HepG2 (cell line): ENCODE measurements around the gene CDHR4. TPM values are rescaled to one million over a fixed set of nuclear protein-coding genes. Genes with fewer than 3 reads are reported as not detected.
"Not testable (repeated sequence)": the region's sequence is repeated elsewhere in the genome, so short reads cannot be mapped to it uniquely, and the experiment has no call there.

Experiments used
- ATAC-seq: fragments of 200-7000 bp; cut with Tn5 transposase; 3 replicates; pipeline ENCODE4 v1.9.1; 2020; ENCODE audit warnings: mild to moderate bottlenecking, moderate library complexity
- BruUV-seq: library from RNA; stranded (reverse); fragments of 400-500 nt; replicated peaks from 2 replicates; lab custom pipeline; 2021; lab: Mats Ljungman, UMichigan
- CTCF ChIA-PET: fragments of 300-600 bp; formaldehyde crosslinking; extraction: SDS; loops from one replicate; lab custom pipeline; 2021; ENCODE audit warnings: low total read pairs, inconsistent platforms, low intra/inter-chr PET ratio; lab: Yijun Ruan, JAX
- POLR2A ChIA-PET: fragments of 350-600 bp; sonication (Branson Sonifier 250); formaldehyde crosslinking; loops from one replicate; lab custom pipeline; 2020; ENCODE audit warnings: antibody characterized with exemption, inconsistent platforms; lab: Yijun Ruan, JAX
- DNase-seq: peaks from one replicate; pipeline ENCODE4 v3.0.0-alpha.2; 2015; ENCODE audit warnings: low spot score
- FAIRE-seq: peaks from 3 replicates; lab custom pipeline; 2011; peaks lifted over from hg19 to GRCh38; lab: Jason Lieb, UNC
- H2AFZ ChIP-seq: one replicate; pipeline ENCODE4 v1.6.1; 2011; ENCODE audit warnings: low read length, inconsistent platforms
- H3K27ac ChIP-seq: fragments of 300-600 bp; 3 replicates; pipeline ENCODE4 v1.8.0; 2011; ENCODE audit warnings: mixed run types, mild to moderate bottlenecking, mixed read lengths, low read length, inconsistent platforms; ENCODE audit not compliant: insufficient read depth; ENCODE audit errors: extremely low read length
- H3K27me3 ChIP-seq, 2 experiments: fragments of 200-600 bp in 1 of 2; 2 replicates in 1 of 2; 3 replicates in 1 of 2; pipeline versions ENCODE4 v1.6.0 to v1.8.0; 2011; ENCODE audit warnings: low read length in 2 of 2, mild to moderate bottlenecking in 2 of 2, moderate library complexity in 2 of 2, inconsistent platforms in 1 of 2; ENCODE audit not compliant: insufficient read depth in 2 of 2, control insufficient read depth in 1 of 2
- H3K36me3 ChIP-seq, 2 experiments: fragments of 200-600 bp in 1 of 2; replicated peaks in 1 of 2; 2 replicates in 1 of 2; 3 replicates in 1 of 2; pipeline versions ENCODE4 v1.5.1 to v1.8.0; 2011; ENCODE audit warnings: low read length in 2 of 2, inconsistent platforms in 1 of 2; ENCODE audit not compliant: insufficient read depth in 2 of 2, control insufficient read depth in 1 of 2
- H3K4me1 ChIP-seq: 2 replicates; pipeline ENCODE4 v1.5.1; 2012; ENCODE audit warnings: low read length, inconsistent platforms; ENCODE audit not compliant: insufficient read depth
- H3K4me2 ChIP-seq: 2 replicates; pipeline ENCODE4 v1.6.0; 2011; ENCODE audit warnings: low read depth, low read length, inconsistent platforms
- H3K4me3 ChIP-seq, 3 experiments: fragments of 200-600 bp in 1 of 3; sonication (generic), shearing (Covaris generic) in 1 of 3; replicated peaks in 1 of 3; 2 replicates each; pipeline ENCODE4 v1.5.1; 2011 to 2016; ENCODE audit warnings: low read length in 3 of 3, inconsistent platforms in 2 of 3, low read depth in 2 of 3, mild to moderate bottlenecking in 2 of 3, control low read depth in 1 of 3, mixed read lengths in 1 of 3; ENCODE audit not compliant: insufficient read depth in 1 of 3
- H3K79me2 ChIP-seq: one replicate; pipeline ENCODE4 v1.6.1; 2011; ENCODE audit warnings: low read length, inconsistent platforms; ENCODE audit not compliant: insufficient read depth
- H3K9ac ChIP-seq: 2 replicates; pipeline ENCODE4 v1.6.0; 2011; ENCODE audit warnings: mild to moderate bottlenecking, low read depth, low read length, inconsistent platforms; ENCODE audit not compliant: insufficient read depth
- H3K9me3 ChIP-seq: 2 replicates; pipeline ENCODE4 v1.5.1; 2012; ENCODE audit warnings: mild to moderate bottlenecking, low read length
- H4K20me1 ChIP-seq: 2 replicates; pipeline ENCODE4 v1.6.0; 2011; ENCODE audit warnings: inconsistent platforms, mild to moderate bottlenecking, low read length, moderate library complexity; ENCODE audit not compliant: insufficient read depth
- ARID2 ChIP-seq: sonication (generic); formaldehyde crosslinking; IDR thresholded peaks from 2 replicates; pipeline ENCODE4 v1.8.1; 2022; ENCODE audit warnings: mild to moderate bottlenecking, missing genetic modification reagents, borderline replicate concordance
- ARID4A ChIP-seq: sonication (generic); formaldehyde crosslinking; IDR thresholded peaks from 2 replicates; pipeline ENCODE4 v1.5.0; 2020; ENCODE audit warnings: mild to moderate bottlenecking, missing genetic modification reagents, borderline replicate concordance
- NRL ChIP-seq: sonication (generic); formaldehyde crosslinking; IDR thresholded peaks from 2 replicates; pipeline ENCODE4 v1.5.0; 2020; ENCODE audit warnings: missing genetic modification reagents, mild to moderate bottlenecking, moderate library complexity, borderline replicate concordance
- POLR2A ChIP-seq, 2 experiments: IDR thresholded peaks; 2 replicates each; pipeline ENCODE4 v1.6.1; 2011; ENCODE audit warnings: low read depth in 2 of 2, low read length in 2 of 2, mild to moderate bottlenecking in 1 of 2, moderate library complexity in 1 of 2; ENCODE audit not compliant: insufficient read depth in 1 of 2
- PREB ChIP-seq: sonication (generic); formaldehyde crosslinking; IDR thresholded peaks from 2 replicates; pipeline ENCODE4 v1.4.0; 2020; ENCODE audit warnings: missing genetic modification reagents
- SOX5 ChIP-seq: IDR thresholded peaks from 2 replicates; pipeline ENCODE4 v1.6.1; 2016; ENCODE audit warnings: borderline replicate concordance
- ZNF18 ChIP-seq: sonication (generic); formaldehyde crosslinking; IDR thresholded peaks from 2 replicates; pipeline ENCODE4 v1.8.0; 2022; ENCODE audit warnings: mild to moderate bottlenecking, missing genetic modification reagents; ENCODE audit not compliant: insufficient replicate concordance
- ZNF263 ChIP-seq: sonication (generic); formaldehyde crosslinking; IDR thresholded peaks from 2 replicates; pipeline ENCODE4 v1.4.0; 2020; ENCODE audit warnings: missing genetic modification reagents
- ZNF816 ChIP-seq: sonication (generic); formaldehyde crosslinking; IDR thresholded peaks from 2 replicates; pipeline ENCODE4 v1.8.0; 2022; ENCODE audit warnings: missing genetic modification reagents, mild to moderate bottlenecking, borderline replicate concordance
- ZNF850 ChIP-seq: sonication (generic); formaldehyde crosslinking; conservative IDR thresholded peaks from 2 replicates; pipeline ENCODE4 v1.9.0; 2021; ENCODE audit warnings: mild to moderate bottlenecking, missing genetic modification reagents
- WGBS: methylation state at CpG from one replicate; pipeline ENCODE4 v1.1.6; 2017; ENCODE audit warnings: low lambda C conversion rate; 5-methylcytosine and 5-hydroxymethylcytosine counted together
- in situ Hi-C: cut with HindIII; loops from 2 replicates; pipeline ENCODE4 v1.10.0; 2017; ENCODE audit warnings: low pct_unique_long_range_greater_than_20kb; ENCODE audit not compliant: extremely low pct_ligation_motif_present
- intact Hi-C: fragments of 100-400 bp; cut with micrococcal nuclease; formaldehyde crosslinking; loops from one replicate; pipeline ENCODE4 v1.10.0; 2022; ENCODE audit not compliant: unreplicated experiment
- polyA plus RNA-seq, 8 experiments: library from polyadenylated mRNA; depleted of rRNA in 3 of 8; stranded (reverse) in 7 of 8; unstranded in 1 of 8; fragments of >200 nt; fragmentation: Illumina TruSeq in 4 of 8; extraction: Trizol in 4 of 8; gene quantifications; 2 replicates each; pipeline versions ENCODE4 v1.2.1 to v1.2.3, GENCODE V29; 2011 to 2016; ENCODE audit warnings: low read depth in 4 of 8, missing spikeins in 1 of 8, mixed read lengths in 1 of 8; ENCODE audit not compliant: insufficient read depth in 1 of 8
- total RNA-seq, 5 experiments: library from RNA; depleted of rRNA; stranded (reverse); fragments of >200 nt; fragmentation: Illumina TruSeq; extraction: Trizol; gene quantifications; 2 replicates each; pipeline ENCODE4 v1.2.3, GENCODE V29; 2016; ENCODE audit warnings: low read depth in 1 of 5
- TF ChIP-seq, protein P1 (sequence below): IDR thresholded peaks from 2 replicates; pipeline ENCODE4 v1.6.1; 2016; ENCODE audit warnings: low read depth, borderline replicate concordance
- TF ChIP-seq, protein P2 (sequence below): sonication (generic); formaldehyde crosslinking; IDR thresholded peaks from 2 replicates; pipeline ENCODE4 v1.8.0; 2022; ENCODE audit warnings: low read depth, missing genetic modification reagents

The CDHR4 gene
- total and polyA plus RNA-seq, 2 of the 13 experiments (the other 11 are each of a cell fraction or from before 2014, with no cell fraction given) = 0.21 TPM; not detected in 1

DNA sequence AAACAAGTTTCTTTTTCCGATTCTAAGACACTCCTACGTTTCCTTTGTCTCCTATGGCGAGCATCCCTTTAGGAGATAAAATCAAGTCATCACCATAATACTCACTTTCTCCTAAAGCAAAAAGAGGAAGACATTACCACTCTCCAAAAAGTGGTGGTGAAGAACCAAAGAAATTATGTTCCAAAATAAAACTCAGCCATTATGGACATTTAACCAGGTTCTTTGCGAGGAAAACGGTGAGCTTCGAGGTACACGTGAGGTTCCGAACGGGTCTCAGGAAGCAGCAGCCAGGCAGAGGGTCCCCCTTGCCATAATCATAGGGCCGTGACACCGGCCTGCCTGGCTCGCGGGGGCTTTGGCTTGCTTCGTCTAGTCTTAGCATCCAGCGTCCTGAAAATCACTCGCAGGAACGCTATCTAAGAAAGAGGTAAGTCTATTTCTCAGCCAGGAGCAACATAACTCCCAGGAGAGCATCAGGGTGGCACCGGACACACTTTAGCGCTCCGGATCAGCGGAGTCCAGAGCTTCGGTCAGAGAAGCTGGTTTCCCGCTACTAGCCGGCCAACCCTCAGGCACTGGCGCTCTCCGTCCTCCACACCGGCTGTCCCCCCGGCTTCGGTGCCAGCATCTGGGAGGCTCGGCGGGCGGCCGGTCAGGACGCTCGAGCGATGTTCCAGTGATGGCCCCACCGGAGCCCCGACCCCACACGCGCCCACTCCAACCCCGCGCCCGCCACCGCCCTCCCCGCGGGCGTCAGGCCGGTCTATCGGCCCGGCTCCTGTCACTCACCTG lies 13.9 kb downstream of the CDHR4 start (continued):
- TF ChIP-seq, protein P1, sequence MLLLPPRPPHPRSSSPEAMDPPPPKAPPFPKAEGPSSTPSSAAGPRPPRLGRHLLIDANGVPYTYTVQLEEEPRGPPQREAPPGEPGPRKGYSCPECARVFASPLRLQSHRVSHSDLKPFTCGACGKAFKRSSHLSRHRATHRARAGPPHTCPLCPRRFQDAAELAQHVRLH (CRISPR knock-in tag) = peak; percentile 8; the same call in 1 of the 2 replicates
- TF ChIP-seq POLR2A (IDR thresholded peaks at IDR 0.05; ENCODE audit: insufficient read depth in 1 of 2, low read depth in 2 of 2, low read length in 2 of 2) (peak in 1 of 2 experiments; percentile 7; a peak in 1 of 4 replicates), ARID4A (CRISPR knock-in tag) (peak; percentile 84; the same call in 1 of the 2 replicates), PREB (CRISPR knock-in tag) (0 out of 2 replicates have a peak, but pooled peaks have one; percentile 42), ZNF850 (0 out of 2 replicates have a peak, but pooled peaks have one; percentile 68), SOX5 (CRISPR knock-in tag) (no peak), ZNF816 (CRISPR knock-in tag) (0 out of 2 replicates have a peak, but pooled peaks have one; percentile 20), ZNF263 (peak; percentile 89), ZNF18 (CRISPR knock-in tag) (peak; percentile 56), NRL (CRISPR knock-in tag) (peak; percentile 17; the same call in 1 of the 2 replicates), ARID2 (CRISPR knock-in tag) (peak; percentile 39; the same call in 1 of the 2 replicates)
- TF ChIP-seq, protein P2, sequence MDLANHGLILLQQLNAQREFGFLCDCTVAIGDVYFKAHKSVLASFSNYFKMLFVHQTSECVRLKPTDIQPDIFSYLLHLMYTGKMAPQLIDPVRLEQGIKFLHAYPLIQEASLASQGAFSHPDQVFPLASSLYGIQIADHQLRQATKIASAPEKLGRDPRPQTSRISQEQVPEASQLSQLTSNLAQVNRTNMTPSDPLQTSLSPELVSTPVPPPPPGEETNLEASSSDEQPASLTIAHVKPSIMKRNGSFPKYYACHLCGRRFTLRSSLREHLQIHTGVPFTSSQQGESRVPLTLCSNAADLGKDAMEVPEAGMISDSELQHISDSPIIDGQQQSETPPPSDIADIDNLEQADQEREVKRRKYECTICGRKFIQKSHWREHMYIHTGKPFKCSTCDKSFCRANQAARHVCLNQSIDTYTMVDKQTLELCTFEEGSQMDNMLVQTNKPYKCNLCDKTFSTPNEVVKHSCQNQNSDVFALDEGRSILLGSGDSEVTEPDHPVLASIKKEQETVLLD (CRISPR knock-in tag) = no peak

- not testable (repeated sequence) for BruUV-seq, FAIRE-seq
- 96% methylated on average over 9 of the region's 9 CpGs for WGBS
Observed at GRCh38 chr3:49782277-49782676, 17.4 kb downstream of the CDHR4 start.

More at GRCh38 chr3:49782277-49782676, 17.4 kb downstream of the CDHR4 start:
- POLR2A ChIA-PET, H3K27me3 ChIP-seq, intact Hi-C loops, ATAC-seq, H3K9ac ChIP-seq, H3K36me3 ChIP-seq, DNase-seq, CTCF ChIA-PET, H2AFZ ChIP-seq, H3K4me2 ChIP-seq, H3K4me3 ChIP-seq, H4K20me1 ChIP-seq, in situ Hi-C loops, H3K9me3 ChIP-seq: not testable (repeated sequence)
- peaks cover 67% of the 10 kb centered on the region for H3K79me2 ChIP-seq
- H3K4me1 ChIP-seq = peaks cover 58% of the 10 kb centered on the region
- H3K27ac ChIP-seq = peak overlapping the region; percentile 60
